Measurements from ENCODE around the gene ZNF460.

Gene ZNF460

GRCh38 chr19:57320180-57321084 lies 40.1 kb downstream of the ZNF460 start, which contains the start of gene ZNF543:
ZNF543 (plus strand) TSS chr19:57320472; CDS start chr19:57320854, 382 bp downstream.
- Histone ChIP-seq H3K4ac (ENCODE audit: low read length) (peak within 1 kb of the TSS; percentile 56), H2BK120ac (ENCODE audit: low read depth, low read length) (no peak within 1 kb of the TSS), H4K8ac (ENCODE audit: low read depth, low read length) (no peak within 1 kb of the TSS), H3K27me3 (ENCODE audit: control insufficient read depth in 3 of 3, insufficient read depth in 3 of 3, low read depth in 1 of 3, low read length in 3 of 3) (no peaks in the 10 kb centered on the region), H3K27ac (replicated peaks; ENCODE audit: low read length) (peak within 1 kb of the TSS; percentile 81), H3K36me3 (replicated peaks in 1 of 2; ENCODE audit: control insufficient read depth in 2 of 2, insufficient read depth in 2 of 2, low read length in 2 of 2) (peaks cover 12 to 20% of the 10 kb centered on the region in 2 donors), H4K91ac (ENCODE audit: low read depth, low read length, poor library complexity) (no peak within 1 kb of the TSS), H3K14ac (ENCODE audit: low read length) (no peak within 1 kb of the TSS), H2AK5ac (ENCODE audit: low read depth, low read length) (peak within 1 kb of the TSS; percentile 26), H2BK5ac (ENCODE audit: low read length) (peak within 1 kb of the TSS; percentile 69), H2BK12ac (ENCODE audit: low read length) (no peak within 1 kb of the TSS), H2BK15ac (ENCODE audit: low read length) (no peak within 1 kb of the TSS), H3K18ac (ENCODE audit: low read length) (peak within 1 kb of the TSS; percentile 94), H2AFZ (ENCODE audit: low read length) (peak within 1 kb of the TSS; percentile 86), H3K79me1 (ENCODE audit: low read depth, low read length) (peaks cover 12% of the 10 kb centered on the region), H3K4me3 (ENCODE audit: low read length in 2 of 2) (peak within 1 kb of the TSS; percentile 72 to 91), H3K4me2 (ENCODE audit: insufficient read depth, low read length, poor library complexity, severe bottlenecking) (peak within 1 kb of the TSS; percentile 95), H3K9me3 (replicated peaks in 1 of 2; ENCODE audit: control insufficient read depth in 2 of 2, insufficient read depth in 1 of 2, low read depth in 1 of 2, low read length in 2 of 2) (no peaks in the 10 kb centered on the region), H3K23ac (ENCODE audit: low read depth, low read length, poor library complexity) (peak within 1 kb of the TSS; percentile 82), H3K9ac (ENCODE audit: low read depth, low read length, poor library complexity) (peak within 1 kb of the TSS; percentile 94), H3K4me1 (ENCODE audit: control insufficient read depth in 2 of 2, insufficient read depth in 1 of 2, low read depth in 1 of 2, low read length in 2 of 2) (peaks cover 8 to 14% of the 10 kb centered on the region in 2 donors)
- no CpG with 5 or more reads among the region's 71 CpGs for WGBS, 2 donors (ENCODE audit: extremely low coverage in 2 of 2, insufficient read length in 2 of 2, insufficient replicate concordance in 1 of 2)
- peak; percentile 94 for DNase-seq (ENCODE audit: low spot score)

- DNase-seq (ENCODE audit: low spot score) = no peak
- Histone ChIP-seq H3K9me3 (replicated peaks in 1 of 2; ENCODE audit: control insufficient read depth in 2 of 2, insufficient read depth in 1 of 2, low read depth in 1 of 2, low read length in 2 of 2) (no peaks in the 10 kb centered on the region), H3K4me1 (ENCODE audit: control insufficient read depth in 2 of 2, insufficient read depth in 1 of 2, low read depth in 1 of 2, low read length in 2 of 2) (peaks cover 8 to 14% of the 10 kb centered on the region in 2 donors), H2BK5ac (ENCODE audit: low read length) (no peak overlapping the region), H2BK12ac (ENCODE audit: low read length) (no peak overlapping the region), H3K36me3 (replicated peaks in 1 of 2; ENCODE audit: control insufficient read depth in 2 of 2, insufficient read depth in 2 of 2, low read length in 2 of 2) (peaks cover 16 to 27% of the 10 kb centered on the region in 2 donors), H4K91ac (ENCODE audit: low read depth, low read length, poor library complexity) (no peak overlapping the region), H3K9ac (ENCODE audit: low read depth, low read length, poor library complexity) (peak overlapping the region; percentile 94), H2AK5ac (ENCODE audit: low read depth, low read length) (no peak overlapping the region), H3K4me2 (ENCODE audit: insufficient read depth, low read length, poor library complexity, severe bottlenecking) (peak overlapping the region; percentile 95), H4K8ac (ENCODE audit: low read depth, low read length) (no peak overlapping the region), H3K23ac (ENCODE audit: low read depth, low read length, poor library complexity) (no peak overlapping the region), H3K14ac (ENCODE audit: low read length) (no peak overlapping the region), H3K4ac (ENCODE audit: low read length) (no peak overlapping the region), H3K18ac (ENCODE audit: low read length) (no peak overlapping the region), H2AFZ (ENCODE audit: low read length) (peak overlapping the region; percentile 86), H3K4me3 (ENCODE audit: low read length in 2 of 2) (peak overlapping the region; percentile 72 to 91), H2BK15ac (ENCODE audit: low read length) (no peak overlapping the region), H2BK120ac (ENCODE audit: low read depth, low read length) (no peak overlapping the region), H3K27ac (replicated peaks; ENCODE audit: low read length) (no peak overlapping the region), H3K27me3 (ENCODE audit: control insufficient read depth in 3 of 3, insufficient read depth in 3 of 3, low read depth in 1 of 3, low read length in 3 of 3) (no peaks in the 10 kb centered on the region), H3K79me1 (ENCODE audit: low read depth, low read length) (peaks cover 12% of the 10 kb centered on the region)
- no CpG with 5 or more reads among the region's 8 CpGs for WGBS, 2 donors (ENCODE audit: extremely low coverage in 2 of 2, insufficient read length in 2 of 2, insufficient replicate concordance in 1 of 2)
These were observed 40.8 kb downstream of the ZNF460 start for GRCh38 chr19:57321116-57321515.

- Histone ChIP-seq H3K18ac (ENCODE audit: low read length) (no peak overlapping the region), H2AK5ac (ENCODE audit: low read depth, low read length) (no peak overlapping the region), H4K8ac (ENCODE audit: low read depth, low read length) (no peak overlapping the region), H4K91ac (ENCODE audit: low read depth, low read length, poor library complexity) (no peak overlapping the region), H3K36me3 (replicated peaks in 1 of 2; ENCODE audit: control insufficient read depth in 2 of 2, insufficient read depth in 2 of 2, low read length in 2 of 2) (peaks cover 18 to 34% of the 10 kb centered on the region in 2 donors), H2BK120ac (ENCODE audit: low read depth, low read length) (no peak overlapping the region), H3K4me3 (ENCODE audit: low read length in 2 of 2) (peak overlapping the region; percentile 63 to 72), H2AFZ (ENCODE audit: low read length) (no peak overlapping the region), H3K23ac (ENCODE audit: low read depth, low read length, poor library complexity) (no peak overlapping the region), H3K27ac (replicated peaks; ENCODE audit: low read length) (no peak overlapping the region), H2BK12ac (ENCODE audit: low read length) (no peak overlapping the region), H3K14ac (ENCODE audit: low read length) (no peak overlapping the region), H3K9me3 (replicated peaks in 1 of 2; ENCODE audit: control insufficient read depth in 2 of 2, insufficient read depth in 1 of 2, low read depth in 1 of 2, low read length in 2 of 2) (no peaks in the 10 kb centered on the region), H2BK15ac (ENCODE audit: low read length) (no peak overlapping the region), H3K4me1 (ENCODE audit: control insufficient read depth in 2 of 2, insufficient read depth in 1 of 2, low read depth in 1 of 2, low read length in 2 of 2) (peaks cover 8 to 14% of the 10 kb centered on the region in 2 donors), H2BK5ac (ENCODE audit: low read length) (no peak overlapping the region), H3K4ac (ENCODE audit: low read length) (no peak overlapping the region), H3K27me3 (ENCODE audit: control insufficient read depth in 3 of 3, insufficient read depth in 3 of 3, low read depth in 1 of 3, low read length in 3 of 3) (no peaks in the 10 kb centered on the region), H3K4me2 (ENCODE audit: insufficient read depth, low read length, poor library complexity, severe bottlenecking) (no peak overlapping the region), H3K79me1 (ENCODE audit: low read depth, low read length) (peaks cover 12% of the 10 kb centered on the region), H3K9ac (ENCODE audit: low read depth, low read length, poor library complexity) (no peak overlapping the region)
- no CpG with 5 or more reads among the region's 3 CpGs for WGBS, 2 donors (ENCODE audit: extremely low coverage in 2 of 2, insufficient read length in 2 of 2, insufficient replicate concordance in 1 of 2)
- DNase-seq (ENCODE audit: low spot score) = no peak
These were observed 41.5 kb downstream of the ZNF460 start for GRCh38 chr19:57321751-57322150.

- Histone ChIP-seq H2AFZ (ENCODE audit: low read length) (no peak overlapping the region), H3K27me3 (ENCODE audit: control insufficient read depth in 3 of 3, insufficient read depth in 3 of 3, low read depth in 1 of 3, low read length in 3 of 3) (no peaks in the 10 kb centered on the region), H3K4me3 (ENCODE audit: low read length in 2 of 2) (no peak overlapping the region), H3K23ac (ENCODE audit: low read depth, low read length, poor library complexity) (no peak overlapping the region), H2BK12ac (ENCODE audit: low read length) (no peak overlapping the region), H4K91ac (ENCODE audit: low read depth, low read length, poor library complexity) (no peak overlapping the region), H2AK5ac (ENCODE audit: low read depth, low read length) (no peak overlapping the region), H3K9me3 (replicated peaks in 1 of 2; ENCODE audit: control insufficient read depth in 2 of 2, insufficient read depth in 1 of 2, low read depth in 1 of 2, low read length in 2 of 2) (peaks cover 0 to 13% of the 10 kb centered on the region in 2 donors), H3K27ac (replicated peaks; ENCODE audit: low read length) (no peak overlapping the region), H3K4me1 (ENCODE audit: control insufficient read depth in 2 of 2, insufficient read depth in 1 of 2, low read depth in 1 of 2, low read length in 2 of 2) (peaks cover 8 to 9% of the 10 kb centered on the region in 2 donors), H3K9ac (ENCODE audit: low read depth, low read length, poor library complexity) (no peak overlapping the region), H2BK120ac (ENCODE audit: low read depth, low read length) (no peak overlapping the region), H3K14ac (ENCODE audit: low read length) (no peak overlapping the region), H3K36me3 (replicated peaks in 1 of 2; ENCODE audit: control insufficient read depth in 2 of 2, insufficient read depth in 2 of 2, low read length in 2 of 2) (peaks cover 38 to 63% of the 10 kb centered on the region in 2 donors), H2BK5ac (ENCODE audit: low read length) (no peak overlapping the region), H4K8ac (ENCODE audit: low read depth, low read length) (no peak overlapping the region), H2BK15ac (ENCODE audit: low read length) (no peak overlapping the region), H3K79me1 (ENCODE audit: low read depth, low read length) (peaks cover 12% of the 10 kb centered on the region), H3K4me2 (ENCODE audit: insufficient read depth, low read length, poor library complexity, severe bottlenecking) (no peak overlapping the region), H3K4ac (ENCODE audit: low read length) (no peak overlapping the region), H3K18ac (ENCODE audit: low read length) (no peak overlapping the region)
- no peak for DNase-seq (ENCODE audit: low spot score)
These were observed 44.7 kb downstream of the ZNF460 start for GRCh38 chr19:57324992-57325391.

All from neuronal stem cell (in vitro differentiated cells).